ENCODE results near the gene TMEM178B.
"Not testable (repeated sequence)": the region's sequence is repeated elsewhere in the genome, so short reads cannot be mapped to it uniquely, and the experiment has no call there.

Gene TMEM178B

GRCh38 chr7:141312828-141313521, 239.1 kb downstream of the TMEM178B start:
- no peak for DNase-seq (ENCODE audit: low read depth)

DNA sequence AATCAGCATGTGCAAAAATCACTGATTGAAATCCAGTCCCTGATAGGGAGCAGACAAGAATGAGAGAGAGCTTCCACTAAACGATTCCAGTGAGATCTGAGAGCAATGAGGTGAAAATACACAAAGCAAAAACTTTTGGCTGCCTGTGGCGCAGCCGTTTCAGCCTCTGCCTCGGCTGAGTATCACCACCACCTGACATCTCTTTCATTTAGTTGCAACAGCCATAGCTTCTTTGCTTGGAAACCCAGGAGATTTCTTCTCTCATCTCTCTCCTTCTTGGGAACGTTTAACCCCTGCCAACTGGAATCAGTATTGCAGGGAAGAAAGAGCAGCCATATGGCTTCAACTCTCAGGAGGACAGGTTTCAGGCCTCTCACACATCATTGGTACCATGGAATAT, 240.0 kb downstream of the TMEM178B start:
- DNase-seq (ENCODE audit: low read depth), result no peak

GRCh38 chr7:141317033-141317585, 243.2 kb downstream of the TMEM178B start:
- DNase-seq (ENCODE audit: low read depth), result no peak

GRCh38 chr7:141320287-141320686, 246.4 kb downstream of the TMEM178B start:
- no peak for DNase-seq (ENCODE audit: low read depth)

GRCh38 chr7:141322383-141322782, 248.5 kb downstream of the TMEM178B start:
- DNase-seq (ENCODE audit: low read depth), result no peak

DNA sequence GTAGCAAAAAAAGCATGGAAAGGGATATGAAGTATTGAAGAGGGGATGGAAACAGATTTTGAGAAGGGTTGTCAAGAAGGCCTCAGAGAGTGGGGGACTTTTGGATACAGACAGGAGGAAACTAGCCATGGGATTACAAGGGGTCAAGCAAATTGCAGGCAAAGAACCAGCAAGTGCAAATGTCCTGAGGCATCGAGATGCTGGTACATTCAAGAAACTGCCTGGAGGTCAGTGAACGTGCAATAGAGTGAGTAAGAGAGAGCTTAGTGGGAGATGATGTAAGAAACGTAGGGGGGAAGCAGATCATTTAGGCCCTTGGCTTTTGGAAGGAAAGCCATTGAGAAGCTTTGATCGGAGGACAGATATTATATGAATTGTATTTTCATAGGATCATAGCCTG, 250.0 kb downstream of the TMEM178B start:
- no peak for DNase-seq (ENCODE audit: low read depth)

DNA sequence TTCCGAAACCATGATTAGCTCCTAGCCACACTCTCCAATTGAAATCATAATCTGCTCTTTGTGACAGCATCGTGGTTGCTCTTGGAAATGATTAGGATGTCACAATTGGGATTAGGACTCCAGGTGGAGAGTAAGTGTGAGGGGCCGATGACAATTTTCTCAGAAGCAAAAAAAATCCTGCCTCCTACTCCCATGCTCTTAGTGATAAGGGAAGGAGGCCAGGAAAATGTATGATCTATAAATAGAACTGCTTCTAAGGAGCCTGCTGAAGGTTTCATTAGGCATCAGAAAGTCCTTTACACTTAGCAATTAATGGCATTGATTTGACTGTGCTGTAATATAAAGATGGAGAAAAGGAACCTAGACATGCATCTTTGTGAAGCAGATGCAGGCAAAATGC, 251.0 kb downstream of the TMEM178B start:
- no peak for DNase-seq (ENCODE audit: low read depth)

DNA sequence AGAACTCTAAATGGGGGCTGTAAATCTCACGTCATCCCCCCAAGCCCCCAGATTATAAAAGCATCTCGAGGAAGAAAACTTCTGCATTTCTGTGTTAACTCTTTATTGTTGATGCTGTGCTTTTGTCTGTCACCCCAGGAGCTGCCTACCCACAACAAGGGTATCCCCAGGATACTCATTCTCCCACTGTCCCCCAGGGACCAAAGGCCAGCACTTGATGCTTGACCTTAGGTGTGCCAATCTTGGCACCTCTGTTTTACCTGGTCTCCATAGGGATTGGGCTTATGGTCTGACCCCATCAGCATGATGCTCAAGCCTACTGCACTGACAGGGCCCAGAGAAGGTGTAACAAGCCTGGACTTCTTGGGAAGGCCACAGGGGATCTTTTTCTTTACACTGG, 251.4 kb downstream of the TMEM178B start:
- no peak for DNase-seq (ENCODE audit: low read depth)

GRCh38 chr7:141328290-141328689, 254.4 kb downstream of the TMEM178B start:
- no peak for DNase-seq (ENCODE audit: low read depth)

- not testable (repeated sequence) for DNase-seq (ENCODE audit: low read depth)
These were observed 256.4 kb downstream of the TMEM178B start for GRCh38 chr7:141330285-141330684.

GRCh38 chr7:141333459-141333858, 259.6 kb downstream of the TMEM178B start:
- DNase-seq (ENCODE audit: low read depth), result no peak

GRCh38 chr7:141335164-141335563, 261.3 kb downstream of the TMEM178B start:
- DNase-seq (ENCODE audit: low read depth), result no peak

DNA sequence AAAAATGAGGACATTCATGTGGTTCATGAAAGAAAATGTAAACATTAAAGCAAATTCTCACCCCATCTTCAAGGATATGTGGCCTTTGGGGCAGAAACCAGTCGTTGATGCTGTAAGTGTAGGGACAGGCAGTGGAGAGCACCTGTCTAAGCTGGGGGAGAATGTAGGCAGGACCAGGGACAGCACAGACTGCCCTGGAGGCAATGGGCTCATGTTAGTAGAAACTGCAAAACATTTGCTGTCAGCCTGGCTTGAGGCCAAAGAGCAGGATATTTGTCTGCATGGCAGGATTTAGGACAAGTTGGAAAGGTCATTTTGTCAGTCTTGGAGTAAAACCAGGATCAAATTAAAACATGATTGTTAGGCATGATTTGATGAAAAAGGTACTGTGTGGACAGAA, 265.7 kb downstream of the TMEM178B start:
- no peak for DNase-seq (ENCODE audit: low read depth)

DNA sequence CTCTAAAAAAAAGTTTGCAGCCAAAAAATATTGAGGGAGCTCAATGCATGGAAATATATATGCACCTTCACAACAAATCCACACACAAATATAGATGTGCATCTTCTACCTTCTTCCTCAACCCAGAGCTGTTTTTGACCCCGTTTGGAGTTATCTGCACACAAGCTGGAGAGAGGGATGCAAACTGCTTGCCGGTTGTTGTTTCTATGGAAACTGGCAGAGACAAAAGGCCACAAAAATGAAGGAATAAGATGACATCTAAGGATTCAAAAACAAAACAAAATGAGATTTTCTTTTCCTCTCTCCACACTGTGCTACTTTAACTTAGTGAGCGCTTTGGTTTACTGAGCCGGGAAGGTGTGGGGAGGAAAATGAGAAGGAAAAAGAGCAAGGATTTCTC, 267.1 kb downstream of the TMEM178B start:
- DNase-seq (ENCODE audit: low read depth), result no peak

DNA sequence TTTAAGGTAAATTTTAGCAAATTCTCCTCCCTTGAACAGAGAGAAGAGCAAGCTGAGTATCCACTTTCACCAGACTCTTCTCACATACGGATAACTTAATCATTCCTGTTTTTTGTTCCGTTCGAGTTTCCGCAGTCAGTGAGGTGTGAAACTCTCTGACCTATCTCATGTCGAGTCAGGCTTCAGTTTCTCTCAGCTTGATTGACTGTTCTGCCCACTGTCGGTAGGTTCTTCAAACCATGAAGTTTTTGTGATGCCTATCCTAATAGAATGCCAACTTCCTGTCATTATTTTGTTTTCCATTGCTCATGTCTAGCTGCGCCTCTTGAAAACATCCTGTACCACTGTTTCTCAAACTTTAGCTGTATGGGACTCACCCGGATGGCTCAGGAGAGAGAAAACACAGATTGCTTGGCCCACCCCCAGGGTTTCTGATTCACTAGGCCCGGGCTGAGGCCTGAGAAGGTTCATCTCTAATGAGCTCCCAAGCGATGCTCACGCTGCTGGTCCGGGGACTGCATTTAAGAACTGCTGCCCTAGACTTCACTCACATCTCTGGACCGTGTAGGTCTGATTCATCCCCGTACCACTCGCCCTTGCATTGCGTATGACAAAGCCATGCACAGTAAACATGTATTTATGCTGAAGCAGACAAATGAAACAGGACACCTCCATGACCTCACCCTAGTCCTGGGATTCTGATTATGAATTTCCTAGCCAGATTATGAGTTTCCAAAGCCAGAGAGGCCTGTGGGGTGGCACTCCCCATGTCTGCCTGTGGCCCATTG, 269.0 kb downstream of the TMEM178B start:
- no peak for DNase-seq (ENCODE audit: low read depth)

DNA sequence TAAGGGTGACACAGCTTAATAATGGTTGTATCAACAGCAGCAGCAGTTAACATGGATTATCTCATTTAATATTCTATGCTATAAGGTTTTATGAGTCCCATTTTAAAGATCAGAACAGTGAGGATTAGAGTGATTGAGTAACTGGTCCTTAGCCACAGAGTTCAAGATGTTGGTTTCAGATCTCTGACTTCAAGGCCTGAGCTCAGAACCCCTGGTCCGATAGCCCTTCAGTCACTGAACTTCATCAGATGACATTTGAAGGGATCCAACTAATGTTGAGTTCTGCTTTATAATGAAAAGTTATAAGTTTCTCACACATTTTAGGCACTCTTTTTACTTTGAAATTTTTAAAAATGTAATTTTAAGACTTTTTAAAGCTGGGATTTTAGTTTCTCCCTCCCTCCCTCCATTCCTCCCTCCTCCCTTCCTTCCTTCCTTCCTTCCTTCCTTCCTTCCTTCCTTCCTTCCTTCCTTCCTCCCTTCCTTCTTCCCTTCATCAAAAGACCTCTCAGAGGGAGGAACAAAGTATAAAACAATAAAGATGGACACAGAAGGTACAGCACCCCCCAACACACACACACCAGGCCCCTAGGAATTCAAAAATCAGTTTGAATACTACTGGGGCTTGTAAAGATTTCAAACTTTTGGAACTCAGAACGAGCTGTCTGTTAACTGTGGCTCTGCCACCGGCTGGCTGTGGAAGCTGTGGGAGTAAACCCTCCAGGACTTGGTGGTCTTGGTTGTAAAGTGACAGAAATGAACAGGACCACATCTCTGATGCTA, 270.5 kb downstream of the TMEM178B start:
- DNase-seq (ENCODE audit: low read depth), result no peak

DNA sequence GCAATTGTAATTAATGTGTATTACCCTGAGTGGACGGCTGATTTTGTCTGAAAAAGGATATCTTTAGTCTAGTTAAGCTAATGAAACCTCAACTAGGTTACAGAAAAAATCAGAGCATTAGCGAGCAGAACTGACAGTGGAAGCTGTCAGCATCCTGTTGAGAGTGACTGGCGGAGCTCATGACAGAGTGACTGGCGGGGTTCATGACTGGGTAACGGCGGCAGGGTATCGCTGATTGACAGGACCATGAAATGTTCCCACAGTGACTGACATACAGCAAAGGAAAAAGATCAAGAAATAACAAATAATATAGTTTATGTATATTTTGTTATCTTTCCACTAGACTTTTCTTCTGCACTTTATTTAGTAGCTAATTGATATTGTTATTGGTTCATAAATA, 274.9 kb downstream of the TMEM178B start:
- DNase-seq (ENCODE audit: low read depth), result no peak

DNA sequence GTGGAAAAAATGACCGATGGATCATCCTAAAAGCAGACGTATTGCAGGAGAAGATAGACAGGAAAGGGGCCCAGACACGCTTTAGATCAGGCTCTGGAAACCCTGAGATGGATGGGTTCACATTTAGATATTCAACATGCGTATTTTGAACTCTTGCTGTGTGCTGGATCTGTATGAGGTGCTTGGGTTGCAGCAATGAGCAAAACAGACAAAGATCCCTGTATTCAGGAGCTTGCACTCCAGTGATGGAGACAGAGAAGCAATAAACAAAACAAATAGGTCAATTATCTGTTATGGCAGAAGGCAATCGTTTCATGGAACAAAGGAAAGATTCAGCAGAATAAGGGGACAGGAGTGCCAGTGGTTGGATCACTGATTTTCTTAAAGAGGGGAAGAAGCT, 275.5 kb downstream of the TMEM178B start:
- DNase-seq (ENCODE audit: low read depth), result no peak

- DNase-seq (ENCODE audit: low read depth), result no peak
These were observed 275.9 kb downstream of the TMEM178B start for GRCh38 chr7:141349804-141350203.

GRCh38 chr7:141351175-141351574, 277.3 kb downstream of the TMEM178B start:
- DNase-seq (ENCODE audit: low read depth), result no peak

DNA sequence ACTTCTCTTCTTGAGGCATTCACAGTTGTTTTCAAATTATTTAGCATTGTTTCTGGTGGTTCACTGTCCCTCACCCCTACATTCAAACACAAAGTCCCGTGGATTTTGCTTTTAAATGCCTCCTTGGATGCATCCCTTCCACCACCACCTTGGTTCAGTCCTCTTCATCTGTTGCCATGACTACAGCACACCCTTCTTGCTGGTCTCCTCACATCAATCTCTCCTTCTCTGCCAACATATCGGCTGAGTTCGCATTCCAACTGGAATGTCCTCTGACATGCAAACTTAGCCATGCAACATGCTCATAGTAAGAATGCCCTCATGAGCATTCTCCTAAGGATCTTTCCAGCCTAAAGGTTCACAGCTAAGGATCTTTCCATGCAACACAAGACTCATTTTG, 279.1 kb downstream of the TMEM178B start:
- no peak for DNase-seq (ENCODE audit: low read depth)

GRCh38 chr7:141354251-141354650, 280.4 kb downstream of the TMEM178B start:
- DNase-seq (ENCODE audit: low read depth), result no peak

DNA sequence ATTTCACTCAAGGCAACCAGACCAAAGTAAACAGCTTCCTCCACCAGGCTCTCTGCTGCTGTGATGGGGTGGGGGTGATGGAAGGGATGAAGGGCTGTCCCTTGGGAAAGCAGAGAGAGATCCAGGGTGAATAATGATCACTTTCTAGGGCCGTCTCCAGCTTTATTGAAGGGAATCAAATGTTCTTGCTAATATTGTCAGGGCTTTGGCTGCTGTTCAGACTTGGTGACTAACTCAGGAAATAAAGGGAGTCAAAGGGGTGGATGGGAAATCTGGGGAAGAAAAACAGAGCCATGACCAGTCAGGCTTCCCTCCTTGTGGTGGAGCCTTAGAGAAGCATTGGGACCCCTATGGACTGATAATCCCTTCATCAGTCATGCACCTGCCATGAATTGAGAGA, 281.2 kb downstream of the TMEM178B start:
- no peak for DNase-seq (ENCODE audit: low read depth)

Measured in stimulated activated CD8-positive, alpha-beta memory T cell treated with anti-CD3 and anti-CD28 coated beads, Interleukin-12 subunit alpha, Interleukin-12 subunit beta, amount 100 ng/mL, for 1 hour (primary cell).